ENCODE data around the gene CACNA2D3.

The CACNA2D3 gene

DNA sequence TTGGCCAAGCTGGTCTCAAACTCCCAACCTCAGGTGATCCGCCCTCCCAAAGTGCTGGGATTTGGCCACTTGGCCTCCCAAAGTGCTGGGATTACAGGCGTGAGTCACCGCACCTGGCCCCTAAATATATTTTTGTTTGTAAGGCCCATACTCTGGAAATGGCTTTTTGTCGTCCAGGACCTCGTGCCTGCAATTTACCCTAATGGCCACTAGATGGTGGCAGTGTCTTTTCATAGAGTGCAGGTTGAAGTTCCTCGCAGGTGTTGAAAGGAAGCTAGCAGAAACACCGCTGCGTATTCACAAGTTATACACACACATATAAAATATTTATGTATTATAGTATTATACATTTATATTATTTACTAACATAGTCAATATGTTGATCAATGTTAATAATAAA is 708.3 kb downstream of the CACNA2D3 start:
- no peak for DNase-seq

- no peak for DNase-seq
Measured at GRCh38 chr3:54831112-54831511, 708.8 kb downstream of the CACNA2D3 start.

GRCh38 chr3:54832876-54833275 is 710.5 kb downstream of the CACNA2D3 start:
- DNase-seq: no peak

DNA sequence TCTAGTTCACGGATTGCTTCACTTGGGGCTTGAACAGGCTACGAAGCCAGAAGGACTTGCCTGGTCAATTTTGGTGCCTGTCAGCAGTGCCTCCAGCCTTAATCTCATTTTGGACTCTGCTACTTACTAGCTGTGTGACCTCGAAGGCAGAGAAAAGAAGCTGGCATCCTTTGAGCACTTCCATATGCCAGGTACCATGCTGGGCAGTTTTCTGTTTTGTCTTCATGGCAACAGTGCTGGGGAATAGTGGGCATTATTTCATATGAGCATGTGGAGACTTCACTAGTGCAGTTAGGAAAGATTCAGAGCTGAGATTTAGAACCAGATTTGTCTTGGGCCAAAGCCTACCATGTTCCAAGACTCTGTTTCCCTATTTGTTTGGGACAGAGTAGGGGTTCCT is 713.3 kb downstream of the CACNA2D3 start:
- no peak for DNase-seq

- DNase-seq: no peak
Measured at GRCh38 chr3:54836871-54837270, 714.5 kb downstream of the CACNA2D3 start.

DNA sequence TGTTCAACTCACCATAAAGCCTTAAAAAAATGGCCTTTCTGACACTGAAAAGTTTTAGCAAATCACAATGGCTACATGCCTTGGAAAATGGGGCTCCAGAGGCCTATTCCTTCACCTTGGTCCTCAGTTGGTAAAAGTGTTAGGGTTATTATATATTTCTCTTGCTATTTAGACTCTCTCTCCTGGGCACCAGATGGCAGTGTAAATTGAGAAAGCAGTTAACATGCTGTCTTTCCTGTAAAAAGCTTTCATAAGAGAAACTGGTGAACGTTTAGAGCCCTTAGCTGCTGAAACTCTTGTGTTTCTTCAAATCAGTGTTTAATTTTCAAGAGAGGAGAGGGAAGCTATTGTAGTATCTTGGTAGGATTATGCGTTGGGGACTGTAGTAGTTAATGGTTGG is 715.6 kb downstream of the CACNA2D3 start:
- no peak for DNase-seq

DNA sequence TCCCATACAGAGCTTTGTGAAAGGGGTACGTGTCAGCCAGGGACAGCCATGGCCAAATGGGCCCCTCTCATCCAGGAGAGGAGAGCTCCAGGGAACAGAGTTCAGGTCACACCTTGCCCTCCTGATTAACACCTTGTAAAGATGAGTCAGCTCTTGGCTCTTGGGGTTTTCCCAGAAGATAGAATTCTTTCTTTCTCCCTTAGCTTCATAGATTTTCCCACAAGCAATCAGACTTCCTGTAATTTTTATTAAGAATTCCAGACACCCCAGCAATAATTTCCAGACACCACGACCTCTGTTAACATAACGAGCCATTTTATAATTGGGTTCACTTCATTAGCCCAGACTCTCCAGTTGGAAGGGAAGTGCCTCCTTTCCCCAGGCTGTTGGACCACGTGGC is 719.1 kb downstream of the CACNA2D3 start:
- DNase-seq: no peak

DNA sequence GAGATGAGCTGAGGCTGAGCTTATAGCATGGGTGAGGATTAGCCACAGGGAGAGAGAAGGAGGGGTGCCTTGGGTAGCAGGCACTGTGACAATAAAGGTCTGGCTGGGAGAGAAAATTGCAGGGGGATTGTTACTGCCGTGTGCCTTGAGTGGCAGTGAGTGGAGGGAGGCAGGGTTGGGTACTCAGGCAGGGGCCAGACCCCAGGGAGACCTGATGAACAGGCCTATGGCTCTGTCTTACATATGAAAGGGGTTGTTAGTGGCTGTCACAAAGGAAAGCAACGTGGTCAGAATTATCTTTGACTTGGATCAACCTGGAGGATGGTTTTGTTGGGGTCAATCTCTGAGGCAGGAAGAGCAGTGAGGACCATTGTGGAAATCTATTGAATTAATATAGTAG is 721.0 kb downstream of the CACNA2D3 start:
- no peak for DNase-seq

- DNase-seq: no peak
Measured at GRCh38 chr3:54844211-54844610, 721.9 kb downstream of the CACNA2D3 start.

DNA sequence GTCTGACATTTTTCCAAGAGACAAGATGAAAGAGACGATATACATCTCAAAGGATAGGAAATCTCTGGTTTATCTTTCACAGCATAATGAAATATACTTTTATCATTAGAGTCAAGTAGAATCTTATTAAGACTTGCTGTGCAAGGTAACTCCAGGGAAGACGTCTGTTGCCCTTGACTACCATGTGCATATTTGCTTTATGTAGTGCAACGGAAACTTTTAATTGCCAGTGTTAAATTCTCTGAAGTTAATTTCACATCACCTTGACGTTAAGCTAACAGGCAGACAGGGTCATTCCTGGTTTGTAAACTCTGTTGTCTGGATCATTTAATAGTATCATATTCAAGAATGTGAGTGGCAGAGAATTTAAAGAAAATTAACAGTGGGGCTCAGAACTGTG is 722.7 kb downstream of the CACNA2D3 start:
- DNase-seq: peak; percentile 31

DNA sequence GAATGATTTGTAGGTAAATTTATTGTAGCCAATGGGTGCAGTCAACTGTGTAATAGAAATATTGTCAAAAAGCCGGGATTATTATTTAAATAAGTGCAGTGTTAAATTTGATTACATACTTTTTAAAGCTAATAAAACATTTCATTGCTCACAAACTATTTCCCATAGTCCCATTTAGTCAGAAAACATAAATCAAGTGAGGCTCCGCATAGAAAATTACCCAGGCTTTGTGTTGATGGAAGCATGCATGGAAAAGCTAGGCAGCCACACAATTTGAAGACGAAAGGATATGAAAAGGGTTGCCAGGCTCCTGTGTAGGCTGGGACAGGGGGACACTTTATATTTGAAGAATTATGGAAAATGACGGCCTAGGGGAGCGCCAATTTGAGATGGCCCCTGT is 723.2 kb downstream of the CACNA2D3 start:
- DNase-seq: no peak

DNA sequence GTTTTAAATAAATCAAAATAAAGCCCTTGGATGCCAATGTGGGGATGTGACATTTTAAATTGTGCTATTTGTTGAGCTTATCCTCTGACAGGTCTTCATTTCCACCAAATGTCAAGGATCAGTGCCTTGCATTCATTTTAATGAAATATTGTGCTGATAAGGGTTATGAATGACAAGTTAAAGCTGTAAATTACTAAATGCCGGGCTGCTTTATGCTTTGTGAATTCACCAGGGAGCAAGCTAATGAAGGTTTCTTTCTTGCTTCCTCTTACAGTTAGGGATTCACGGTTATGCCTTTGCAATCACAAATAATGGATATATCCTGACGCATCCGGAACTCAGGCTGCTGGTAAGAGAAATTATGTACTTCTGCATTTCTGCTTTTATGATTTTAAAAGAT is 723.8 kb downstream of the CACNA2D3 start:
- DNase-seq: no peak

DNA sequence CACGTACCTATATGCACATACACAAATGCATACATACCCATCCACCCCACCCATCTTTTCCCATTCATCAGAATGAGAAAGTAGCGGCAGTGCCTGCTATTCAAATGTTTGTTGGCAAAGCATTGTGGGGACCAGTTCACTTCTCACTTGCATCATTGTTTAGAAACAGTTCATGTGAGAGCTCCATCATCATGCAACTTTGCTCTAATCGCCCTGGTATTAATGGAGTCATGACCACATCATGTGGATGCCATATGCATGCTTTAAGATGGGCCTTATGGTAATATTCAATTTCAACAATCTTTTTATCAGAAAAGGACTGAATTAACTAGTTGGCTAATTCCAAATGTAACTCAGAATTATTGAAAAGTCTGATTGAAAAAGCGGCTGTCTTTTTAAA is 725.0 kb downstream of the CACNA2D3 start:
- DNase-seq: no peak

- no peak for DNase-seq
Measured at GRCh38 chr3:54849360-54849759, 727.0 kb downstream of the CACNA2D3 start.

GRCh38 chr3:54850484-54851018 is 728.2 kb downstream of the CACNA2D3 start:
- no peak for DNase-seq

GRCh38 chr3:54853573-54854404 is 731.4 kb downstream of the CACNA2D3 start:
- peak; percentile 88 for DNase-seq

GRCh38 chr3:54856271-54856670 is 733.9 kb downstream of the CACNA2D3 start:
- DNase-seq: no peak

DNA sequence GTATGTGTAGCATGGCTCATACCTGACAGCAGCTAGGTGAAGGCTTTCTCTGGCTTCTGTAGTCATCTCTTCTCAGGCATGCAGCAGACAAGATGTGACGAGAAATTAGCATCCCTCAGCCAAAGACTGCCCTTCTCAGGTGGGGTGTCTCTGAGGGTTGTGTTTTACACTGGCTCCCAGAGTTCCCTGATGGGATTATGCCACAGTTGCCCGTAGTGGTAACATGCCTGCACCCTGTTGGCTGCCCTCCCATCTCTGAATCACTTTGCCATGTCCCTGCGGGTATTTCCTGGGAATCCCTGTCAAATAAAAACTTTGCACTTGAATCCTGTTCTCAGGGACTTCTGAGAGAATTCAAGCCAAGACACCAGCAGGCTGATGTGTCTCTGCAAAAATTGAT is 735.0 kb downstream of the CACNA2D3 start:
- no peak for DNase-seq

- no peak for DNase-seq
Measured at GRCh38 chr3:54858093-54858785, 735.9 kb downstream of the CACNA2D3 start.

DNA sequence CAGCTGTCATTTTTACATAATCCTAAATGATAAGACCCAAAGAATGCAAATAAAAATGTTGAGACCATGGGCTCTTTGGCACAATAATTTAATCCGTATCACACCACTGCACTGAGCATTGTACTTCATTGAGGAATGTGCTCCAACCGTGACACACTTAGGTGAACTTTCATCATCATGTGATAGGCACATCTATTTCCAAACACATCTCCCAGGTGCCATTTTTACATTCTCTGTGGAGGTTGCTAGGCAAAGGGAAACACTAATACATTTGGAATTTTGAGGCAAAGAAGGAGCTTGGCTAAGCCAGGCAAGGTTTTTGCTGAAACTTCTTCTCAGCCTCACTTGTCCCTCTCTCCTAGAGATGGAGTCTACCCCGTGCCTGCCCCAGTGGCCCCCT is 736.8 kb downstream of the CACNA2D3 start:
- DNase-seq: no peak

DNA sequence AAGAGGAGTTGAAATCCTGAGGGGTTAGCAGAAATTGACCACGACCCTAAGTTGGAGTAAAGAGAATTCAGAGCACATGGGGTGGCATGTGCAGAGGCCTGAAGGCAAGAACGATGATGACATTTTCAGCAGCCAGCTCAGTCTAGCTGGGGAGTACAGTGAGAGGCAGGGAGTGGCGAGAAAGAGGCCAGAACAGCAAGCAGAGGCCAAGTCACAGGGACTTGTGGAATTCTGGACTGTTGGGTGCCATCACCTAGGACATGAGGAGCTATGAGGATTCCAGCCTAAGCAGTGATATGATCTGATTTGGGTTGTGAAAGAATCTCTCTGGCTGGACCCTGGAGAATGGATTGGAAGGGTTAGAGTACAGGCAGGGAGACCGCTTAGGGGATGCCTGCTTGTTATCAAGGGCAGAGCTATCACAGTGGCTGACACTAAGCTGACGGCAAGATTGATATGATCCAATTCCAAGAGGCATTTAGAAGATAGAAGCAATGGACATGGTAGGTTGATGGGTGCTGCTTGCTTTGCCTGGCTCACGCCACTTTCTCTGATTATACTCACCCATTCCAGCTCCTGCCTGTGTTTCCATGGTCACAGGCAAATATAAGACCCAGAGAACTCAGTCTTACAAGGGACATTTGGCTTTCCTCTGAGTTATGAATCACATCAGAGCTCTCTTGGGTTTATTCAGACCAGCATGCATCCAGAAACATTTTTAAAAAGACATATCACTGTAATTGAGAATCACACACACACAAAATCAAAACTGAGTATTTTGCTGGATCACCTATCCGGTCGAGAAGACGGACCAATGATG is 739.1 kb downstream of the CACNA2D3 start:
- DNase-seq: no peak

GRCh38 chr3:54862526-54862925 is 740.2 kb downstream of the CACNA2D3 start:
- no peak for DNase-seq

- DNase-seq: no peak
Measured at GRCh38 chr3:54863366-54863765, 741.0 kb downstream of the CACNA2D3 start.
